Trophoblast cell (in vitro differentiated cells and primary cell): ENCODE results near the gene SLC39A1.

Source experiments
- DNase-seq, 2 donors: peaks; one replicate each; pipeline ENCODE4 v3.0.0-alpha.2; 2016
- H2AFZ ChIP-seq: 2 replicates; pipeline ENCODE4 v1.6.1; 2013; ENCODE audit warnings: low read length, moderate library complexity, mild to moderate bottlenecking; ENCODE audit not compliant: insufficient read depth, poor library complexity
- H2AK5ac ChIP-seq: 2 replicates; pipeline ENCODE4 v1.6.1; 2013; ENCODE audit warnings: mild to moderate bottlenecking, low read length
- H2BK120ac ChIP-seq: 2 replicates; pipeline ENCODE4 v1.6.1; 2013; ENCODE audit warnings: low read length, mild to moderate bottlenecking, moderate library complexity; ENCODE audit not compliant: insufficient read depth, poor library complexity
- H2BK12ac ChIP-seq: 2 replicates; pipeline ENCODE4 v1.6.1; 2013; ENCODE audit warnings: mild to moderate bottlenecking, low read length, moderate library complexity
- H2BK5ac ChIP-seq: 2 replicates; pipeline ENCODE4 v1.6.1; 2013; ENCODE audit warnings: low read length, low read depth, moderate library complexity, mild to moderate bottlenecking; ENCODE audit not compliant: poor library complexity
- H3K14ac ChIP-seq: 2 replicates; pipeline ENCODE4 v1.6.1; 2013; ENCODE audit warnings: mild to moderate bottlenecking, low read length
- H3K18ac ChIP-seq: 2 replicates; pipeline ENCODE4 v1.6.1; 2013; ENCODE audit warnings: mild to moderate bottlenecking, low read length
- H3K23ac ChIP-seq: 2 replicates; pipeline ENCODE4 v1.6.1; 2013; ENCODE audit warnings: low read length
- H3K27ac ChIP-seq: 2 replicates; pipeline ENCODE4 v1.5.1; 2013; ENCODE audit warnings: low read depth, mild to moderate bottlenecking, inconsistent platforms, low read length, moderate library complexity
- H3K27me3 ChIP-seq: 2 replicates; pipeline ENCODE4 v1.6.1; 2013; ENCODE audit warnings: inconsistent platforms, mild to moderate bottlenecking, low read length, moderate library complexity; ENCODE audit not compliant: insufficient read depth
- H3K36me3 ChIP-seq, 2 experiments: 1 replicate in 1 of 2; 2 replicates in 1 of 2; pipeline ENCODE4 v1.6.1; 2013; ENCODE audit warnings: low read length in 2 of 2, mild to moderate bottlenecking in 2 of 2, moderate library complexity in 1 of 2; ENCODE audit not compliant: insufficient read depth in 2 of 2, control insufficient read depth in 1 of 2
- H3K4ac ChIP-seq: 2 replicates; pipeline ENCODE4 v1.6.1; 2013; ENCODE audit warnings: low read depth, mild to moderate bottlenecking, low read length, moderate library complexity
- H3K4me1 ChIP-seq, 2 experiments: 1 replicate in 1 of 2; 2 replicates in 1 of 2; pipeline ENCODE4 v1.6.1; 2013; ENCODE audit warnings: low read length in 2 of 2, mild to moderate bottlenecking in 2 of 2, moderate library complexity in 1 of 2; ENCODE audit not compliant: insufficient read depth in 2 of 2, control insufficient read depth in 1 of 2
- H3K4me2 ChIP-seq: 2 replicates; pipeline ENCODE4 v1.6.1; 2013; ENCODE audit warnings: inconsistent platforms, mild to moderate bottlenecking, low read length, moderate library complexity
- H3K4me3 ChIP-seq: 2 replicates; pipeline ENCODE4 v1.5.1; 2013; ENCODE audit warnings: mild to moderate bottlenecking, low read depth, low read length, inconsistent platforms
- H3K79me1 ChIP-seq: one replicate; pipeline ENCODE4 v1.6.1; 2013; ENCODE audit warnings: low read length
- H3K79me2 ChIP-seq: 2 replicates; pipeline ENCODE4 v1.6.1; 2013; ENCODE audit warnings: low read length, mild to moderate bottlenecking; ENCODE audit not compliant: control insufficient read depth, insufficient read depth, poor library complexity
- H3K9ac ChIP-seq: 2 replicates; pipeline ENCODE4 v1.6.1; 2013; ENCODE audit warnings: mild to moderate bottlenecking, low read length
- H3K9me3 ChIP-seq: 2 replicates; pipeline ENCODE4 v1.6.1; 2013; ENCODE audit warnings: low read depth, mild to moderate bottlenecking, control low read depth, inconsistent platforms, low read length; ENCODE audit not compliant: insufficient read depth
- H4K12ac ChIP-seq: 2 replicates; pipeline ENCODE4 v1.6.1; 2013; ENCODE audit warnings: low read depth, mild to moderate bottlenecking, low read length, moderate library complexity
- H4K8ac ChIP-seq: 2 replicates; pipeline ENCODE4 v1.6.1; 2013; ENCODE audit warnings: low read depth, mild to moderate bottlenecking, low read length, moderate library complexity
- H4K91ac ChIP-seq: one replicate; pipeline ENCODE4 v1.6.1; 2013; ENCODE audit warnings: low read depth, mild to moderate bottlenecking, low read length, moderate library complexity
- WGBS: extraction: QIAGEN DNeasy Blood & Tissue Kit; methylation state at CpG from one replicate; pipeline ENCODE4 v1.1.7; 2013; ENCODE audit warnings: missing lambda C conversion rate; ENCODE audit not compliant: insufficient read length, insufficient coverage; ENCODE audit errors: extremely low coverage; 5-methylcytosine and 5-hydroxymethylcytosine counted together

Gene SLC39A1

GRCh38 chr1:153944005-153944826 is 19.1 kb downstream of the SLC39A1 start:
- Histone ChIP-seq H4K12ac (no peak overlapping the region), H3K36me3 (peaks cover 54 to 59% of the 10 kb centered on the region in 2 experiments), H3K23ac (no peak overlapping the region), H4K91ac (no peak overlapping the region), H2BK120ac (no peak overlapping the region), H3K9ac (no peak overlapping the region), H2AK5ac (no peak overlapping the region), H3K9me3 (peaks cover 1% of the 10 kb centered on the region), H3K4ac (no peak overlapping the region), H3K4me2 (no peak overlapping the region), H2BK12ac (no peak overlapping the region), H2BK5ac (no peak overlapping the region), H3K4me3 (no peak overlapping the region), H3K79me1 (peaks cover 9% of the 10 kb centered on the region), H3K18ac (no peak overlapping the region), H4K8ac (no peak overlapping the region), H3K4me1 (peaks cover 4 to 9% of the 10 kb centered on the region in 2 experiments), H3K14ac (no peak overlapping the region), H3K27ac (no peak overlapping the region), H3K79me2 (peaks cover 10% of the 10 kb centered on the region), H2AFZ (no peak overlapping the region), H3K27me3 (no peaks in the 10 kb centered on the region)
- WGBS = no CpG with 5 or more reads among the region's 15 CpGs
- DNase-seq = peak in 1 of 2 donors; percentile 36

GRCh38 chr1:153942766-153943549 is 20.4 kb downstream of the SLC39A1 start:
- H3K79me1 ChIP-seq = peaks cover 9% of the 10 kb centered on the region
- peaks cover 45 to 52% of the 10 kb centered on the region in 2 experiments for H3K36me3 ChIP-seq
- no peak overlapping the region for H2AK5ac ChIP-seq
- no peak overlapping the region for H2BK5ac ChIP-seq
- H4K91ac ChIP-seq = no peak overlapping the region
- no peak overlapping the region for H3K27ac ChIP-seq
- no peak overlapping the region for H3K23ac ChIP-seq
- H3K9me3 ChIP-seq = peaks cover 1% of the 10 kb centered on the region
- DNase-seq = no peak
- H3K79me2 ChIP-seq = peaks cover 10% of the 10 kb centered on the region
- no peak overlapping the region for H3K14ac ChIP-seq
- H3K27me3 ChIP-seq = no peaks in the 10 kb centered on the region
- no peak overlapping the region for H3K4ac ChIP-seq
- no peak overlapping the region for H4K12ac ChIP-seq
- H3K4me2 ChIP-seq = no peak overlapping the region
- H3K9ac ChIP-seq = no peak overlapping the region
- no peak overlapping the region for H3K18ac ChIP-seq
- H3K4me1 ChIP-seq = peaks cover 4 to 9% of the 10 kb centered on the region in 2 experiments
- WGBS = no CpG with 5 or more reads among the region's 11 CpGs
- H2BK120ac ChIP-seq = no peak overlapping the region
- no peak overlapping the region for H2BK12ac ChIP-seq
- H4K8ac ChIP-seq = no peak overlapping the region
- no peak overlapping the region for H2AFZ ChIP-seq
- peak overlapping the region; percentile 42 for H3K4me3 ChIP-seq

GRCh38 chr1:153941826-153942725 is 21.3 kb downstream of the SLC39A1 start:
- H3K9me3 ChIP-seq = peaks cover 1% of the 10 kb centered on the region
- H3K27ac ChIP-seq = no peak overlapping the region
- H4K12ac ChIP-seq = no peak overlapping the region
- peaks cover 9% of the 10 kb centered on the region for H3K79me1 ChIP-seq
- H3K4me2 ChIP-seq = no peak overlapping the region
- H4K8ac ChIP-seq = no peak overlapping the region
- H3K36me3 ChIP-seq = peaks cover 46 to 54% of the 10 kb centered on the region in 2 experiments
- no peak overlapping the region for H3K4ac ChIP-seq
- H3K4me1 ChIP-seq = peaks cover 4 to 9% of the 10 kb centered on the region in 2 experiments
- H2BK5ac ChIP-seq = no peak overlapping the region
- no peak overlapping the region for H4K91ac ChIP-seq
- no peaks in the 10 kb centered on the region for H3K27me3 ChIP-seq
- H2AK5ac ChIP-seq = no peak overlapping the region
- no peak overlapping the region for H3K18ac ChIP-seq
- peaks cover 10% of the 10 kb centered on the region for H3K79me2 ChIP-seq
- no peak overlapping the region for H3K4me3 ChIP-seq
- no peak overlapping the region for H2BK120ac ChIP-seq
- DNase-seq = no peak
- no peak overlapping the region for H2AFZ ChIP-seq
- no peak overlapping the region for H3K14ac ChIP-seq
- no peak overlapping the region for H3K23ac ChIP-seq
- no peak overlapping the region for H2BK12ac ChIP-seq
- no peak overlapping the region for H3K9ac ChIP-seq
- no CpG with 5 or more reads among the region's 34 CpGs for WGBS

GRCh38 chr1:153940756-153941155 is 22.6 kb downstream of the SLC39A1 start:
- Histone ChIP-seq H2AK5ac (no peak overlapping the region), H3K27ac (no peak overlapping the region), H3K23ac (no peak overlapping the region), H2BK120ac (no peak overlapping the region), H2BK5ac (no peak overlapping the region), H3K9me3 (peaks cover 2% of the 10 kb centered on the region), H3K18ac (no peak overlapping the region), H4K91ac (no peak overlapping the region), H3K4me1 (peaks cover 4 to 9% of the 10 kb centered on the region in 2 experiments), H4K8ac (no peak overlapping the region), H3K4ac (no peak overlapping the region), H3K14ac (no peak overlapping the region), H2AFZ (no peak overlapping the region), H4K12ac (no peak overlapping the region), H3K9ac (no peak overlapping the region), H3K36me3 (peaks cover 59 to 66% of the 10 kb centered on the region in 2 experiments), H3K4me2 (no peak overlapping the region), H2BK12ac (no peak overlapping the region), H3K79me2 (peaks cover 4% of the 10 kb centered on the region), H3K27me3 (no peaks in the 10 kb centered on the region), H3K79me1 (peaks cover 2% of the 10 kb centered on the region), H3K4me3 (no peak overlapping the region)
- no peak for DNase-seq
- no CpG with 5 or more reads among the region's 8 CpGs for WGBS
